Neuronal stem cell (in vitro differentiated cells): ENCODE results near the gene FDPS. TPM values are rescaled to one million over a fixed set of nuclear protein-coding genes. Genes with fewer than 3 reads are reported as not detected.

Source experiments
- DNase-seq: peaks from one replicate; pipeline ENCODE4 v3.0.0-alpha.2; 2013; ENCODE audit warnings: low spot score
- H2AFZ ChIP-seq: one replicate; pipeline ENCODE4 v1.6.1; 2013; ENCODE audit warnings: mild to moderate bottlenecking, low read length, inconsistent platforms
- H2AK5ac ChIP-seq: 2 replicates; pipeline ENCODE4 v1.6.1; 2013; ENCODE audit warnings: low read depth, mild to moderate bottlenecking, inconsistent platforms, low read length, moderate library complexity, mixed read lengths
- H2BK120ac ChIP-seq: 2 replicates; pipeline ENCODE4 v1.6.1; 2013; ENCODE audit warnings: low read depth, mild to moderate bottlenecking, inconsistent platforms, low read length, moderate library complexity, mixed read lengths
- H2BK12ac ChIP-seq: one replicate; pipeline ENCODE4 v1.6.1; 2013; ENCODE audit warnings: low read length, inconsistent platforms
- H2BK15ac ChIP-seq: 2 replicates; pipeline ENCODE4 v1.6.1; 2013; ENCODE audit warnings: mild to moderate bottlenecking, low read length, inconsistent platforms, mixed read lengths
- H2BK5ac ChIP-seq: one replicate; pipeline ENCODE4 v1.6.1; 2013; ENCODE audit warnings: inconsistent platforms, mild to moderate bottlenecking, low read length, moderate library complexity
- H3K14ac ChIP-seq: one replicate; pipeline ENCODE4 v1.6.1; 2013; ENCODE audit warnings: low read length, inconsistent platforms
- H3K18ac ChIP-seq: 2 replicates; pipeline ENCODE4 v1.6.1; 2013; ENCODE audit warnings: low read length, inconsistent platforms
- H3K23ac ChIP-seq: 2 replicates; pipeline ENCODE4 v1.6.1; 2013; ENCODE audit warnings: low read depth, mild to moderate bottlenecking, mixed read lengths, low read length, inconsistent platforms; ENCODE audit not compliant: poor library complexity
- H3K27ac ChIP-seq: replicated peaks from 3 replicates; pipeline ENCODE4 v1.5.1; 2013; ENCODE audit warnings: low read length, inconsistent platforms
- H3K27me3 ChIP-seq, 3 experiments: 2 replicates each; pipeline ENCODE4 v1.6.1; 2013; ENCODE audit warnings: low read length in 3 of 3, mild to moderate bottlenecking in 2 of 3, inconsistent platforms in 1 of 3, low read depth in 1 of 3, mixed read lengths in 1 of 3, moderate library complexity in 1 of 3; ENCODE audit not compliant: control insufficient read depth in 3 of 3, insufficient read depth in 3 of 3
- H3K36me3 ChIP-seq, 2 donors: replicated peaks in 1 of 2; 2 replicates each; pipeline ENCODE4 v1.6.1; 2013; ENCODE audit warnings: low read length in 2 of 2; ENCODE audit not compliant: control insufficient read depth in 2 of 2, insufficient read depth in 2 of 2
- H3K4ac ChIP-seq: 2 replicates; pipeline ENCODE4 v1.6.1; 2013; ENCODE audit warnings: inconsistent platforms, mild to moderate bottlenecking, low read length, moderate library complexity
- H3K4me1 ChIP-seq, 2 donors: 1 replicate in 1 of 2; 2 replicates in 1 of 2; pipeline ENCODE4 v1.6.1; 2013; ENCODE audit warnings: low read length in 2 of 2, low read depth in 1 of 2; ENCODE audit not compliant: control insufficient read depth in 2 of 2, insufficient read depth in 1 of 2
- H3K4me2 ChIP-seq: one replicate; pipeline ENCODE4 v1.6.1; 2013; ENCODE audit warnings: mild to moderate bottlenecking, low read length, inconsistent platforms; ENCODE audit not compliant: insufficient read depth, poor library complexity, severe bottlenecking
- H3K4me3 ChIP-seq, 2 donors: 2 replicates each; pipeline ENCODE4 v1.5.1; 2013; ENCODE audit warnings: low read length in 2 of 2, mild to moderate bottlenecking in 2 of 2, inconsistent platforms in 1 of 2, moderate library complexity in 1 of 2
- H3K79me1 ChIP-seq: one replicate; pipeline ENCODE4 v1.6.1; 2013; ENCODE audit warnings: low read depth, mild to moderate bottlenecking, inconsistent platforms, low read length, moderate library complexity
- H3K9ac ChIP-seq: one replicate; pipeline ENCODE4 v1.6.1; 2013; ENCODE audit warnings: mild to moderate bottlenecking, low read depth, low read length, inconsistent platforms; ENCODE audit not compliant: poor library complexity
- H3K9me3 ChIP-seq, 2 donors: replicated peaks in 1 of 2; 2 replicates each; pipeline versions ENCODE3 to v1.6.1; 2013; ENCODE audit warnings: low read length in 2 of 2, mild to moderate bottlenecking in 2 of 2, inconsistent platforms in 1 of 2, low read depth in 1 of 2, mixed read lengths in 1 of 2, moderate library complexity in 1 of 2; ENCODE audit not compliant: control insufficient read depth in 2 of 2, insufficient read depth in 1 of 2
- H4K8ac ChIP-seq: one replicate; pipeline ENCODE4 v1.6.1; 2013; ENCODE audit warnings: low read depth, mild to moderate bottlenecking, inconsistent platforms, low read length, moderate library complexity
- H4K91ac ChIP-seq: one replicate; pipeline ENCODE4 v1.6.1; 2013; ENCODE audit warnings: low read length, low read depth, mild to moderate bottlenecking, inconsistent platforms; ENCODE audit not compliant: poor library complexity
- WGBS, 2 donors: extraction: QIAGEN DNeasy Blood & Tissue Kit; methylation state at CpG; one replicate each; pipeline ENCODE4 v1.1.7; 2013; ENCODE audit warnings: missing lambda C conversion rate in 2 of 2, mixed read lengths in 1 of 2; ENCODE audit not compliant: insufficient read length in 2 of 2, insufficient replicate concordance in 1 of 2; ENCODE audit errors: extremely low coverage in 2 of 2; 5-methylcytosine and 5-hydroxymethylcytosine counted together
- polyA plus RNA-seq, 2 experiments: library from polyadenylated mRNA; stranded (reverse); fragments of 200-250 nt; gene quantifications; one replicate each; pipeline ENCODE4 v1.2.3, GENCODE V29; 2013

FDPS gene
- polyA plus RNA-seq (2013, experiment 1 of 2): 384 TPM
- polyA plus RNA-seq (2013, experiment 2 of 2): 359 TPM

DNA sequence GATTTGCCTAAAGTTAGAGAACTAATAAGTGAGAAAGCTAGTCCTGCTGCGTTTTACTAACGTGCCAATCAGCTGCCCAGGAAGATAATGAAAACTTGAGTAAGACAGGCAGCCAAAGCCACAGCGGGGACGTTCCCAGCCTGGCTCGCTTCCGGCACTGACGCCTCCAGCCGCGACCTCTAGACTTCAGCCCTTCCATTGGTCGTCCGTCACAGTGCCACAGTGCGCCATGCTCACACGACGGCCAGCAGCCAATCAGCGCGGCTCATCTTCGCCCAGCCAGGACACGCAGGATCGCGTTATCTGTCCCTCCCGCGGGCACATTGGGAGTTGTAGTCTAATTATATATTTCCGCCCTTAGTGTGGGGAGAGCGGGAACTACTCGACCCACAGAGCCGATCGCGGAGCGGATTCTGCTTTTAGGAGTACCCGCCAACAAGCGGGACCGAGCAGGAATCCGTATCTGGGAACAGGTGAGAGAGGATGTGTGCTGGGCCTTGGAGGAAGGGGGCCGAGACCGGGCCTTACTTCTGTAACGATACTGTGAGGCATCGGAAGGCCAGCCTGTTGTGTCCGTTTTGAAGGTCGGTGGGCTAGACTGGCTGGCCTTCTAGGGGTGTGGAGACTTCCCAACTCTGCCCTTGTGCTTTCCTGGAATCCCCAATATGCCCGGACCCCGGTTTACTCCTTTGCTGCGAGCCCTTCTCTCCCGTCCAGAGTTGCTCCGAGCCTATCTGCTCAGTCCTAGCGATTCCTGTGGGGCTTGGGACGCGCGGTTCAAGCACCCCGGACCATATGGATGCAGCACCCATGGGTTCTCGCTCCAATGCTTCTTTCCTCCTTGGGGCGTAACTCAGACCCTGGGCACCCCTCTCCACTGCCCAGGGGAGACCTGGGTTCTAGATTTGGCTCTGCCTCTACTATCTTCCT lies at the start of gene FDPS:
Gene FDPS, plus strand, starts transcription at position 374 of the 930 bp plus-strand sequence. CDS start 924 bp downstream, outside the sequence.
- Histone ChIP-seq H3K23ac (peak within 1 kb of the TSS; percentile 1), H2AK5ac (peak within 1 kb of the TSS; percentile 34), H3K4ac (no peak within 1 kb of the TSS), H3K4me2 (peak within 1 kb of the TSS; percentile 87), H2BK5ac (peak within 1 kb of the TSS; percentile 82), H3K79me1 (peaks cover 13% of the 10 kb centered on the region), H4K8ac (no peak within 1 kb of the TSS), H3K27ac (peak within 1 kb of the TSS; percentile 87), H3K14ac (peak within 1 kb of the TSS; percentile 65), H3K9ac (peak within 1 kb of the TSS; percentile 91), H3K9me3 (no peaks in the 10 kb centered on the region), H3K18ac (peak within 1 kb of the TSS; percentile 84), H2BK15ac (no peak within 1 kb of the TSS), H3K36me3 (peaks cover 19 to 42% of the 10 kb centered on the region in 2 donors), H3K27me3 (no peaks in the 10 kb centered on the region), H2BK120ac (peak within 1 kb of the TSS; percentile 64), H2AFZ (peak within 1 kb of the TSS; percentile 35), H2BK12ac (no peak within 1 kb of the TSS), H3K4me3 (peak within 1 kb of the TSS; percentile 84 to 97), H3K4me1 (peaks cover 17 to 21% of the 10 kb centered on the region in 2 donors), H4K91ac (no peak within 1 kb of the TSS)
- WGBS, 2 donors: no CpG with 5 or more reads among the region's 51 CpGs
- DNase-seq: peak; percentile 95

DNA sequence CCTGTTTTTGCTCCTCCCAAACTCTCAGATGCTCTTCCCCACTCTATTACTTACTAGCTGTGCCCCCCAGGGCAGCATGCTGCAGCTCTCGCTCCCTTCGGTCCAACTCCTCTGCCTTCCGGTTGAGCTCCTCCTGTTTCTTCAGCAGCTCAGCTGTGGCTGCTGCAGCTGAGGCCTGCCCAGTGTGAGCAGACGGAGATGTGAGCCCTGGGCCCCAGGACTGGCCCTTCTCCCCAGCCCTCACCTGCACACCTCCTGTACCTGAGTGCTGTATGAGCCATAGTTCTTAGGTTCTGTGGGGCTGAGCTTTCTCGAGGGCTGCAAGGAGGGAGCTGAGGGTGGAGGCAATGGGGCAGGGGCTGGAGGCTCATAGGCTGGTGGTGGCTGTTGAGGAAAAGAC lies 48.4 kb upstream of the FDPS start:
- no peak overlapping the region for H2BK12ac ChIP-seq
- H2BK120ac ChIP-seq: no peak overlapping the region
- H3K4me3 ChIP-seq: peak overlapping the region in 1 of 2 donors; percentile 19
- H3K4me1 ChIP-seq: peaks cover 8 to 16% of the 10 kb centered on the region in 2 donors
- H3K79me1 ChIP-seq: peaks cover 6% of the 10 kb centered on the region
- no peak overlapping the region for H3K14ac ChIP-seq
- H2AFZ ChIP-seq: no peak overlapping the region
- no peaks in the 10 kb centered on the region for H3K9me3 ChIP-seq
- DNase-seq: no peak
- no peaks in the 10 kb centered on the region for H3K27me3 ChIP-seq
- H4K8ac ChIP-seq: no peak overlapping the region
- no peak overlapping the region for H3K4me2 ChIP-seq
- H3K9ac ChIP-seq: no peak overlapping the region
- H3K18ac ChIP-seq: no peak overlapping the region
- H3K27ac ChIP-seq: no peak overlapping the region
- no peak overlapping the region for H2BK15ac ChIP-seq
- H2AK5ac ChIP-seq: no peak overlapping the region
- H3K23ac ChIP-seq: no peak overlapping the region
- no peak overlapping the region for H3K4ac ChIP-seq
- H4K91ac ChIP-seq: no peak overlapping the region
- no peak overlapping the region for H2BK5ac ChIP-seq
- peaks cover 26 to 66% of the 10 kb centered on the region in 2 donors for H3K36me3 ChIP-seq
- WGBS, 2 donors: no CpG with 5 or more reads among the region's 5 CpGs

DNA sequence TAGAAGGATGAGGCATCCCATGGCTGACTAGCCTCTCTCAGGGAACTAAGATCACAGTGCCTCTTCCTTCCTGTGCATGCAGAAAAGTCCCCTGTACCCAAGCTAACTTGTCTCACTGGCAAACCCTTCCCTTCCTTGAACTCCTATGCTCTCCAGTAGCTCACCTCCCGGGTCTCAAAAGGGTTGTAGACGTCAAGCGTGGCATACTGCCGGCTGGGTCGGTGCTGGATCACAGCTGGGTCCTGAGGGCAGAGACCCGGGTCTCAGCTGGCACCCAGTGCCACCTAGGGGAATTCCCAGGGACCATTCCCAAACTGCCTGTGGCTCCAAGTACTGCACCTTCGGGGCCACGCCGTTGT lies 47.2 kb upstream of the FDPS start:
- Histone ChIP-seq H3K18ac (peak overlapping the region; percentile 5), H2BK5ac (no peak overlapping the region), H2BK120ac (no peak overlapping the region), H3K36me3 (peaks cover 33 to 69% of the 10 kb centered on the region in 2 donors), H3K14ac (no peak overlapping the region), H2BK15ac (no peak overlapping the region), H3K23ac (no peak overlapping the region), H3K4me2 (peak overlapping the region; percentile 95), H3K27me3 (no peaks in the 10 kb centered on the region), H4K91ac (no peak overlapping the region), H3K4me3 (peak overlapping the region; percentile 80 to 94), H3K9me3 (no peaks in the 10 kb centered on the region), H3K9ac (peak overlapping the region; percentile 90), H3K79me1 (peaks cover 6% of the 10 kb centered on the region), H4K8ac (no peak overlapping the region), H3K4ac (no peak overlapping the region), H3K4me1 (peaks cover 7 to 11% of the 10 kb centered on the region in 2 donors), H3K27ac (peak overlapping the region; percentile 5), H2AK5ac (peak overlapping the region; percentile 76), H2AFZ (peak overlapping the region; percentile 89), H2BK12ac (no peak overlapping the region)
- DNase-seq: no peak
- WGBS, 2 donors: no CpG with 5 or more reads among the region's 9 CpGs
